Measurements from ENCODE around the gene IGSF9. TPM values are rescaled to one million over a fixed set of nuclear protein-coding genes. Genes with fewer than 3 reads are reported as not detected.

Gene IGSF9
- total RNA-seq, 1 experiment from 2014 or later: 0.44 TPM

DNA sequence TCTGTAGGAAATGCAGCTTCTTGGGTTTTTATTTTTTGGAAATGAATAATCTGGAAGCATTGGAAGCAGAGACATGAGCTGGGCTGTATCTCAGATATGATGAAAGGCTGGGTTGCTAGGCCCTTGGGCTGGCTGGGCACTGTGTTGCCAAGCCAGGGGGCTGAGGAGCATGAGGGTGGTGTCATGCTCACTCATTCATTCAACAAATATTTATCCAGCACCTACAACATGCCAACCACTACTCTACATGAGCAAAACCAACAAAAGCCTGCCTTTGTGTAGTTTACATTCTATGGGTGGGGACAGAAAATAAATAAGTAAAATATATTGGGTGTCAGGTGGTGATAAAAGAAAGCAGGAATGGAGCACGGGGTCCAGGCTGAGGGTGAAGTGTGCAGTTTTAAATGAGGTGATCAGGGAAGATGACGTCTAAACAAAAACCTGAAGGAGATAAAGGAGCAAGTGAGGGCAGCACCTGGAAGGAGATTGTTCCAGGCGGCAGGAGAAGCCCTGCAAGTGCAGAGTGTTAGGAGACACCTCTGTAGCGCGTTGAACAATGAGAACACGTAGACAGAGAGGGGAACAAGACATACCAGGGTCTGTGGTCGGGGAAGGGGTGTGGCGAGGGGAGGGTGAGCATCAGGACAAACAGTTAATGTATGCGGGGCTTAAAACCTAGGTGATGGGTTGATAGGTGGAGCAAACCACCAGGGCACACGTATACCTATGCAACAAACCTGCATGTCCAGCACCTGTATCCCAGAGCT lies 31.0 kb downstream of the IGSF9 start:
- no peak overlapping the region for H3K27ac Mint-ChIP-seq (ENCODE audit: low read depth, unreplicated experiment)
- TF ChIP-seq, protein P1, sequence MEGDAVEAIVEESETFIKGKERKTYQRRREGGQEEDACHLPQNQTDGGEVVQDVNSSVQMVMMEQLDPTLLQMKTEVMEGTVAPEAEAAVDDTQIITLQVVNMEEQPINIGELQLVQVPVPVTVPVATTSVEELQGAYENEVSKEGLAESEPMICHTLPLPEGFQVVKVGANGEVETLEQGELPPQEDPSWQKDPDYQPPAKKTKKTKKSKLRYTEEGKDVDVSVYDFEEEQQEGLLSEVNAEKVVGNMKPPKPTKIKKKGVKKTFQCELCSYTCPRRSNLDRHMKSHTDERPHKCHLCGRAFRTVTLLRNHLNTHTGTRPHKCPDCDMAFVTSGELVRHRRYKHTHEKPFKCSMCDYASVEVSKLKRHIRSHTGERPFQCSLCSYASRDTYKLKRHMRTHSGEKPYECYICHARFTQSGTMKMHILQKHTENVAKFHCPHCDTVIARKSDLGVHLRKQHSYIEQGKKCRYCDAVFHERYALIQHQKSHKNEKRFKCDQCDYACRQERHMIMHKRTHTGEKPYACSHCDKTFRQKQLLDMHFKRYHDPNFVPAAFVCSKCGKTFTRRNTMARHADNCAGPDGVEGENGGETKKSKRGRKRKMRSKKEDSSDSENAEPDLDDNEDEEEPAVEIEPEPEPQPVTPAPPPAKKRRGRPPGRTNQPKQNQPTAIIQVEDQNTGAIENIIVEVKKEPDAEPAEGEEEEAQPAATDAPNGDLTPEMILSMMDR (IDR thresholded peaks at IDR 0.05; ENCODE audit: unreplicated experiment): no peak
- ChIA-PET POLR2A (interaction anchor here (0.9 to 1.0 kb wide), 2 partner anchors 9 to 11 kb away, joined by 4 read pairs; partner anchors contain the start of gene TAGLN2), CTCF (interaction anchor here (0.6 to 52.4 kb wide), 7 partner anchors 9 to 698 kb away, joined by 3 to 1675 read pairs (median 6); no protein-coding TSS in a partner anchor)
- no TSS peak for BruUV-seq (replicated peaks)
- peaks cover 36% of the 10 kb centered on the region for H3K36me3 Mint-ChIP-seq (ENCODE audit: insufficient read depth, unreplicated experiment)
- no peak overlapping the region for H3K4me3 Mint-ChIP-seq (ENCODE audit: unreplicated experiment)
- H3K27me3 Mint-ChIP-seq (ENCODE audit: insufficient read depth, unreplicated experiment): no peaks in the 10 kb centered on the region
- H3K4me1 Mint-ChIP-seq (ENCODE audit: insufficient read depth, unreplicated experiment): peaks cover 54% of the 10 kb centered on the region
- intact Hi-C loops (cut with micrococcal nuclease): no loop called here
- no peaks in the 10 kb centered on the region for H3K9me3 Mint-ChIP-seq (ENCODE audit: unreplicated experiment)
- no peak for DNase-seq (ENCODE audit: unreplicated experiment)

DNA sequence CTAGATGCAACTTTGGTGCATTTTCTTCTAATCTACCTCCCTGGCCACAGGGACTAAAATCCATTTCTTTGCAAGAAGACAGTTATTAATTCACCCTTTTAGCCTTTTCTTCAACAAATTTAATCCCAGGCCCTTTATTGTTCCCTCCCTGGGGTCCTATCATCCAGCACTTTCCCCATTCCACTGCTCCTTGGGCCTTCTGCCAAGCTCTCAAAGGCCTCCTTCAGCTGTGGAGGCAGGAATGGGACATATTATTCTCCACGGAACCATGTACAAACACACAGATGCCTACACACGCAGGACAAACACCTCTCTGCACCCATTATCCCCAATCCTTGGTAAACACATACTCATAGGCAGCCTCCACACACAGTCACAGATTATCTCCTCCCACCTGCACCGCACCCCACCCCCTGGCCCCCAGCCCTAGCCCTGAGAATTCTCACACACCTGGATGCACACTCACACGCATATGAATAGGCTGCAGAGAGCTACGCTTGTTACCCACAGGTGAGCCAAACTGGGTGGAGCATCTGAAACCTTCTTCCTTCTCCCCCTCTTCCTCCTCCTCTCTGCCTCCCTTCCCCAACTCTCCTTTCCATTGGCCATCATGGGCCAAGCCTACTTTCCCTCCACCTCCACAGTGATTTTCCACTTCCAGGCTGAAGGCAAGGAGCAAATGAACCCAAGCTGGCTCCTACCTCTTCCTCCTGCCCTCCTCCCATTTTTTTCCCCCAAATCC lies 31.8 kb downstream of the IGSF9 start:
- Mint-ChIP-seq H3K36me3 (ENCODE audit: insufficient read depth, unreplicated experiment) (peaks cover 28% of the 10 kb centered on the region), H3K27ac (ENCODE audit: low read depth, unreplicated experiment) (no peak overlapping the region), H3K4me3 (ENCODE audit: unreplicated experiment) (no peak overlapping the region), H3K9me3 (ENCODE audit: unreplicated experiment) (no peaks in the 10 kb centered on the region), H3K27me3 (ENCODE audit: insufficient read depth, unreplicated experiment) (no peaks in the 10 kb centered on the region), H3K4me1 (ENCODE audit: insufficient read depth, unreplicated experiment) (peaks cover 54% of the 10 kb centered on the region)
- intact Hi-C loops (cut with micrococcal nuclease): no loop called here
- ChIA-PET CTCF (interaction anchor here (0.7 to 4.3 kb wide), 4 partner anchors 13 to 115 kb away, joined by 3 to 31 read pairs (median 6); no protein-coding TSS in a partner anchor), POLR2A (interaction anchor here (0.9 to 1.0 kb wide), 2 partner anchors 10 to 12 kb away, joined by 4 read pairs; partner anchors contain the start of gene TAGLN2)
- DNase-seq (ENCODE audit: unreplicated experiment): peak; percentile 55
- TF ChIP-seq, protein P1 (IDR thresholded peaks at IDR 0.05; ENCODE audit: unreplicated experiment): no peak
- no TSS peak for BruUV-seq (replicated peaks)

DNA sequence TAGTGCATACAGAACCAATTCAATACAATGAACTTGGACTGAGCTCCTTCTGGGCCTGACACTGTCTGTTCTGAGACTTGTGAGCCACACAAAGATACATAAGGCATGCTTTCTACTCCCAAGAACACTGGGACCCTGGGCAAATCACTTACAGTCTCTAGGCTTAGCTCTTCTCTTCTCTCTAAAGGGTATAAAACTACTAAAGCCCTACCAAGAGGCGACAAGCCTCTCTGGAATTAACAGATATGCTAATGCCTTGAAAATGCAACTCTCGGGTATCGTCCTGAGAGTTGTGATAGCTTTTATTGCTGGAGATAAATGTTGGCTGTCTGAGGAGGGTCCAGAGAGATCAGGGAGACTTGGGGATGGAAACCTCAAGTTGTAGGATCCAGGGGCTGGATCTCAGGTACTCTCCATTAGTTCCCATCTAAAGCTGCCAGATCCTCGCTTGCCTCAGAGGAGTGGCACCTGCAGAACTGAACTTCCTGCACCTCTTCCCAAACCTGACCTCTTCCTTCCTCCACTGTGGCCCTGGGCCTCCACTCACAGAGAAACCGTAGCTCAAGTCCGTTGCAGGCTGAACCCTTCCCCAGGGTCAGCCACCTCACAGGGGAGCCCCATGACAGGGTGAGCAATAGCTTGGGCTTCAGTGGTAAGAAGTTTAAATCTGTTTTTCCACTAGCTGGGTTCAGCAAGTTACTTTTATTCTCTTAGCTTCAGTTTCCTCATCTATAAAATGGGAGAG lies 33.9 kb downstream of the IGSF9 start:
- Mint-ChIP-seq H3K9me3 (ENCODE audit: unreplicated experiment) (no peaks in the 10 kb centered on the region), H3K4me1 (ENCODE audit: insufficient read depth, unreplicated experiment) (peaks cover 38% of the 10 kb centered on the region), H3K4me3 (ENCODE audit: unreplicated experiment) (no peak overlapping the region), H3K27ac (ENCODE audit: low read depth, unreplicated experiment) (no peak overlapping the region), H3K36me3 (ENCODE audit: insufficient read depth, unreplicated experiment) (peaks cover 13% of the 10 kb centered on the region), H3K27me3 (ENCODE audit: insufficient read depth, unreplicated experiment) (no peaks in the 10 kb centered on the region)
- BruUV-seq (replicated peaks): no TSS peak
- CTCF ChIA-PET: interaction anchor here (0.5 to 1.9 kb wide), 10 partner anchors 18 to 794 kb away, joined by 3 to 10 read pairs (median 6); no protein-coding TSS in a partner anchor
- TF ChIP-seq, protein P1 (IDR thresholded peaks at IDR 0.05; ENCODE audit: unreplicated experiment): no peak
- POLR2A ChIA-PET: interaction anchor here (1.2 kb wide), 1 partner anchor 14 kb away, joined by 3 read pairs; the partner anchor contains the start of gene TAGLN2
- no peak for DNase-seq (ENCODE audit: unreplicated experiment)
- intact Hi-C loops (cut with micrococcal nuclease): no loop called here

Data from MCF 10A (cell line).